Measurements from ENCODE around the gene APLP2. TPM values are rescaled to one million over a fixed set of nuclear protein-coding genes. Genes with fewer than 3 reads are reported as not detected.

APLP2 gene
- total and polyA plus RNA-seq, 3 donors from 2014 or later = 105 to 159 (median 130) TPM

- 85 to 87% methylated on average over 13 of the region's 13 CpGs for WGBS, 2 donors
- no peak for DNase-seq
- intact Hi-C loops (cut with DNase I; ENCODE audit: low total_unique reads) = no loop called here
- no peak for TF ChIP-seq POLR2A (IDR thresholded peaks at IDR 0.05)
- no peak for TF ChIP-seq CTCF (IDR thresholded peaks at IDR 0.05)
- H3K4me1 ChIP-seq = no peaks in the 10 kb centered on the region
- H3K9me3 ChIP-seq = no peaks in the 10 kb centered on the region
- H3K27me3 ChIP-seq = no peaks in the 10 kb centered on the region
- no peak overlapping the region for H3K27ac ChIP-seq
- H3K36me3 ChIP-seq (ENCODE audit: low read depth, missing control alignments) = no peaks in the 10 kb centered on the region
- no peak overlapping the region for H3K4me3 ChIP-seq
Observed at GRCh38 chr11:130139401-130139800, 69.7 kb downstream of the APLP2 start.

- Histone ChIP-seq H3K4me3 (no peak overlapping the region), H3K27ac (no peak overlapping the region), H3K27me3 (no peaks in the 10 kb centered on the region), H3K4me1 (no peaks in the 10 kb centered on the region), H3K36me3 (ENCODE audit: low read depth, missing control alignments) (no peaks in the 10 kb centered on the region), H3K9me3 (no peaks in the 10 kb centered on the region)
- WGBS, 2 donors = 86 to 87% methylated on average over 19 of the region's 19 CpGs
- intact Hi-C loops (cut with DNase I; ENCODE audit: low total_unique reads) = no loop called here
- TF ChIP-seq POLR2A (IDR thresholded peaks at IDR 0.05) (no peak), CTCF (IDR thresholded peaks at IDR 0.05) (no peak)
- no peak for DNase-seq
Observed at GRCh38 chr11:130141561-130142341, 72.1 kb downstream of the APLP2 start.

GRCh38 chr11:130144141-130144540 lies 74.4 kb downstream of the APLP2 start:
- Histone ChIP-seq H3K36me3 (ENCODE audit: low read depth, missing control alignments) (no peaks in the 10 kb centered on the region), H3K27ac (no peak overlapping the region), H3K4me1 (no peaks in the 10 kb centered on the region), H3K4me3 (no peak overlapping the region), H3K9me3 (no peaks in the 10 kb centered on the region), H3K27me3 (no peaks in the 10 kb centered on the region)
- no peak for DNase-seq
- intact Hi-C loops (cut with DNase I; ENCODE audit: low total_unique reads) = no loop called here
- no peak for TF ChIP-seq CTCF (IDR thresholded peaks at IDR 0.05)
- TF ChIP-seq POLR2A (IDR thresholded peaks at IDR 0.05) = no peak
- 75 to 86% methylated on average over 10 of the region's 10 CpGs for WGBS, 2 donors

GRCh38 chr11:130144861-130145281 lies 75.2 kb downstream of the APLP2 start:
- no peaks in the 10 kb centered on the region for H3K4me1 ChIP-seq
- no peak overlapping the region for H3K4me3 ChIP-seq
- intact Hi-C loops (cut with DNase I; ENCODE audit: low total_unique reads) = no loop called here
- DNase-seq = no peak
- WGBS, 2 donors = 84 to 85% methylated on average over 7 of the region's 7 CpGs
- H3K9me3 ChIP-seq = no peaks in the 10 kb centered on the region
- TF ChIP-seq POLR2A (IDR thresholded peaks at IDR 0.05) = no peak
- no peak for TF ChIP-seq CTCF (IDR thresholded peaks at IDR 0.05)
- H3K36me3 ChIP-seq (ENCODE audit: low read depth, missing control alignments) = no peaks in the 10 kb centered on the region
- H3K27me3 ChIP-seq = no peaks in the 10 kb centered on the region
- H3K27ac ChIP-seq = no peak overlapping the region

- no peak overlapping the region for H3K27ac ChIP-seq
- WGBS, 2 donors = 73 to 91% methylated on average over 3 of the region's 3 CpGs
- no peak for DNase-seq
- no peaks in the 10 kb centered on the region for H3K36me3 ChIP-seq (ENCODE audit: low read depth, missing control alignments)
- H3K4me1 ChIP-seq = no peaks in the 10 kb centered on the region
- no peak overlapping the region for H3K4me3 ChIP-seq
- TF ChIP-seq POLR2A (IDR thresholded peaks at IDR 0.05) (no peak), CTCF (IDR thresholded peaks at IDR 0.05) (no peak)
- H3K27me3 ChIP-seq = no peaks in the 10 kb centered on the region
- H3K9me3 ChIP-seq = no peaks in the 10 kb centered on the region
- intact Hi-C loops (cut with DNase I; ENCODE audit: low total_unique reads) = no loop called here
Observed at GRCh38 chr11:130145311-130145812, 75.7 kb downstream of the APLP2 start.

Data from testis (tissue), 3 donors.